ENCODE results near the gene SP1. TPM values are rescaled to one million over a fixed set of nuclear protein-coding genes. Genes with fewer than 3 reads are reported as not detected.
"Not testable (repeated sequence)": the region's sequence is repeated elsewhere in the genome, so short reads cannot be mapped to it uniquely, and the experiment has no call there.

Gene SP1
- total RNA-seq, 4 donors from 2014 or later = 82.5 to 122 (median 111) TPM

DNA sequence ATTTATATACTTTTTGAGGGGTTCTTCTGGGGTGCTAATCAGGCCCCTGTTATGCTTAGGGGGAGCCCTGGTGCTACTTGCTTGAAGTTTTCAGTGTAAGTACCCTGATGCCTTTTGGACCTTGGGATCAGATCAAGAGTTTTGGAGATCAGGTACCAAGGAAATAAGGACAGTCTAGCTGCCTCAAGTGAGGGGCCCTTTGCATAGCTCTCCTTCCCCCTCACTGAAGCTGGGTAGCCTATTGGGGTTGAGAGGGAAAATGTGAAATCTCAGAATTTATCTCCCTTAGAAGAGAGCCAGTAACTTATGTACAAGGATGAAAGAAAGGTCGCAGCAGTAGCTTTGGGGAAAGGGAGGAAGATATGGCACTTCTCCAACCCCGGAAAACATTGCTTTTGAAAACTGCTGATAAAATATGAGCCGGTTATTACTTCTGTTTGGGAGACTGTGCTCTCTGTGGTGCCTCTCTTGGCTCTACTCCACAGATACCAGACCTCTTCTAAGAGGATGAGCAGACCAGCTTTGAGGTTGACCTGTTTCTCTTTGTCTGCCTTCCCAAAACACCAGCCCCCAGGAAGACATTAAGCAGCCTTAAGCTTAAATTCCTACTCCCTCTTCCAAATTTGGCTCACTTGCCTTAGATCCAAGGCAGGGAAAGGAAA lies 34.9 kb downstream of the SP1 start:
- Histone ChIP-seq H3K4me3 (no peak overlapping the region), H3K27me3 (no peaks in the 10 kb centered on the region), H3K27ac (no peak overlapping the region), H3K9me3 (no peaks in the 10 kb centered on the region), H3K36me3 (peaks cover 23% of the 10 kb centered on the region), H3K4me1 (peaks cover 15% of the 10 kb centered on the region)
- TF ChIP-seq POLR2A (IDR thresholded peaks at IDR 0.05) (no peak), EP300 (IDR thresholded peaks at IDR 0.05) (no peak), POLR2AphosphoS5 (IDR thresholded peaks at IDR 0.05) (no peak), CTCF (IDR thresholded peaks at IDR 0.05) (no peak)
- no peak for DNase-seq (ENCODE audit: low spot score in 2 of 2)
- 24% methylated on average over 3 of the region's 3 CpGs for WGBS

DNA sequence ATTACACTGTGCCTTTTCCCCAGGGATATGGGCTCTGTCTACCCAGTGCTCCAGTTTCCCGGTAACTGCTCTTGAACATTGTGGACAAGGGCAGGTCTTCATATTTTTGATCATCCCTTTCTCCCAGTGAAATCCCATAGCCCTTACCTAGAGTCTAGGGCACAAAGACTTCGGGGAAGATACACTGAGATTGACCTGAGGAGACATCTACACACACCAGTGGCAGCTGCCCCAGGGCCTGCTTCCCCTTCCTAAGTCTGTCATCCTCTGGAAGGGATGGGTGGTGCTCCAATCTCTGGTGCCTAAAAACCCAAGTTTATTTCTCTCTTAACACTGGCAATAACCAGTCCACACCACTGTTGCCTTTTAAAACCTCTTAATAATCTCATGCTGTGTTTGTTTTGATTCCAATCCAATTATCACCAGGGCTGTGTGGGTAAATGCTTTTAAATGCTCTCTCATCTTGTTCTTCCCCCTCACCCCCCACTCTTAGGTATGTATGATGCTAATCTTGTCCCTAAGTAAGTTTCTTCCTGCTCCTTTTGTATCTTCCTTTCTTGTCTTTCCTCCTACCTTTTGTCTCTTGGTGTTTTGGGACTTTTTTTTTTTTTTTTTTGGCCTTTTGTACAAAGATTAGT lies 35.9 kb downstream of the SP1 start:
- peaks cover 13% of the 10 kb centered on the region for H3K36me3 ChIP-seq
- not testable (repeated sequence) for H3K27me3 ChIP-seq; H3K4me3 ChIP-seq; H3K9me3 ChIP-seq; H3K27ac ChIP-seq; DNase-seq (ENCODE audit: low spot score in 2 of 2)
- peaks cover 15% of the 10 kb centered on the region for H3K4me1 ChIP-seq
- 54% methylated on average over 2 of the region's 2 CpGs for WGBS

DNA sequence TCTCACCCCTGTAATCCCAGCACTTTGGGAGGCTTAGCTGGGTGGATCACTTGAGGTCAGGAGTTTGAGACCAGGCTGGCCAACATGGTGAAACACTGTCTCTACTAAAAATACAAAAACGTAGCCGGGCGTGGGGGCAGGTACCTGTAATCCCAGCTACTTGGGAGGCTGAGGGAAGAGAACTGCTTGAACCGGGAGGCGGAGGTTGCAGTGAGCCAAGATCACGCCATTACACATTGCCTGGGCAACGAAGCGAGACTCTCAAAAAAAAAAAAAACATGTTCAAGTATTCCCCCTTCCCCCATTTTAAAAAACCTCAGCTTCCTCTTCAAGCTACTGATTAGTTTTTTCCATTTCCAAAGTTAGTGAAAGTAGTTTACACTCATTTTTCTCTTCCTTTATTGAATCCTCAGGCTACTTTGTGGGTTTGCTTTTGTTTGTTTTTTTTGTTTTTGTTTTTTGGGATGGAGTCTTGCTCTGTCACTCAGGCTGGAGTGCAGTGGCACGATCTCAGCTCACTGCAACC lies 37.4 kb downstream of the SP1 start:
- H3K27ac ChIP-seq; H3K9me3 ChIP-seq; H3K27me3 ChIP-seq; DNase-seq (ENCODE audit: low spot score in 2 of 2); H3K4me3 ChIP-seq; H3K36me3 ChIP-seq: not testable (repeated sequence)
- WGBS = 80% methylated on average over 9 of the region's 9 CpGs
- H3K4me1 ChIP-seq = peaks cover 19% of the 10 kb centered on the region

DNA sequence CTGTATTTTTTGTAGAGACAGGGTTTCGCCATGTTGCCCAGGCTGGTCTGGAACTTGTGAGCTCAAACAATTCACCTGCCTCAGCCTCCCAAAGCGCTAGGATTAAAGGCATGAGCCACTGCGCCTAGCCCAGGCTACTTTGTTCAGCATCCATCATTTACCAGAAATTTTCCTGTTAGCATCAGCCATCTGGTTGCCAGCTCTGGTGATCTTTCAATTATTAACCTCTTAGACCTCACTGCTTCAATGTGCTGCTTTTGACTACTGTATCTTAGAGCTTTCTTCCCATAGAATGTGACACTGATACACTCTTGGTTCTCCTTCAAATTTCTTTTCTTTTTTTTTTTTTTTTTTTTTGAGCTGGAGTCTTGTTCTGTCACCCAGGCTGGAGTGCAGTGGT lies 38.2 kb downstream of the SP1 start:
- Histone ChIP-seq H3K36me3 (no peaks in the 10 kb centered on the region), H3K27ac (no peak overlapping the region), H3K9me3 (no peaks in the 10 kb centered on the region), H3K27me3 (no peaks in the 10 kb centered on the region), H3K4me3 (no peak overlapping the region), H3K4me1 (peaks cover 12% of the 10 kb centered on the region)
- no peak for DNase-seq (ENCODE audit: low spot score in 2 of 2)
- TF ChIP-seq EP300 (IDR thresholded peaks at IDR 0.05) (no peak), CTCF (IDR thresholded peaks at IDR 0.05) (no peak), POLR2A (IDR thresholded peaks at IDR 0.05) (no peak), POLR2AphosphoS5 (IDR thresholded peaks at IDR 0.05) (no peak)
- WGBS = 83% methylated on average over 3 of the region's 3 CpGs

GRCh38 chr12:53419756-53420155 lies 39.8 kb downstream of the SP1 start:
- Histone ChIP-seq H3K4me1 (peaks cover 12% of the 10 kb centered on the region), H3K9me3 (no peaks in the 10 kb centered on the region), H3K27ac (no peak overlapping the region), H3K36me3 (no peaks in the 10 kb centered on the region), H3K4me3 (no peak overlapping the region), H3K27me3 (no peaks in the 10 kb centered on the region)
- no peak for DNase-seq (ENCODE audit: low spot score in 2 of 2)
- no peak for TF ChIP-seq EP300 (IDR thresholded peaks at IDR 0.05)
- no peak for TF ChIP-seq CTCF (IDR thresholded peaks at IDR 0.05)
- no peak for TF ChIP-seq POLR2AphosphoS5 (IDR thresholded peaks at IDR 0.05)
- no peak for TF ChIP-seq POLR2A (IDR thresholded peaks at IDR 0.05)
- WGBS = 85% methylated on average over 2 of the region's 2 CpGs

- H3K9me3 ChIP-seq; H3K27me3 ChIP-seq; H3K36me3 ChIP-seq; H3K4me3 ChIP-seq; DNase-seq (ENCODE audit: low spot score in 2 of 2); H3K4me1 ChIP-seq; H3K27ac ChIP-seq: not testable (repeated sequence)
- 94% methylated on average over 12 of the region's 12 CpGs for WGBS
Observed at GRCh38 chr12:53422247-53422646, 42.3 kb downstream of the SP1 start.

Measured in suprapubic skin (tissue), 4 donors.